CD14-positive monocyte (primary cell): Measurements from ENCODE around the gene MORN2. TPM values are rescaled to one million over a fixed set of nuclear protein-coding genes. Genes with fewer than 3 reads are reported as not detected.
A peak's percentile ranks its signal among the peaks of the same experiment; 100 is the strongest.

Experiments used
- DNase-seq, 3 donors: peaks; one replicate each; pipeline ENCODE4 v3.0.0-alpha.2; 2011 to 2022
- H2AFZ ChIP-seq: 2 replicates; pipeline ENCODE4 v1.6.0; 2012; ENCODE audit warnings: mild to moderate bottlenecking, low read depth, low read length, inconsistent platforms; ENCODE audit not compliant: insufficient read depth, poor library complexity, severe bottlenecking
- H3K27ac ChIP-seq, 2 donors: 1 replicate in 1 of 2; 2 replicates in 1 of 2; pipeline ENCODE4 v1.5.1; 2012 to 2013; ENCODE audit warnings: low read length in 2 of 2, control low read depth in 1 of 2, inconsistent platforms in 1 of 2, low read depth in 1 of 2, mild to moderate bottlenecking in 1 of 2
- H3K27me3 ChIP-seq, 2 donors: one replicate each; pipeline versions ENCODE4 v1.6.0 to v1.6.1; 2011 to 2013; ENCODE audit warnings: low read length in 2 of 2; ENCODE audit not compliant: control insufficient read depth in 2 of 2, insufficient read depth in 2 of 2
- H3K36me3 ChIP-seq, 2 donors: replicated peaks in 1 of 2; 1 replicate in 1 of 2; 2 replicates in 1 of 2; pipeline versions ENCODE4 v1.5.1 to v1.6.1; 2012 to 2013; ENCODE audit warnings: low read length in 2 of 2, control low read depth in 1 of 2, inconsistent platforms in 1 of 2, mild to moderate bottlenecking in 1 of 2; ENCODE audit not compliant: insufficient read depth in 2 of 2, control insufficient read depth in 1 of 2
- H3K4me1 ChIP-seq, 2 donors: 1 replicate in 1 of 2; 2 replicates in 1 of 2; pipeline versions ENCODE4 v1.5.1 to v1.6.1; 2012 to 2013; ENCODE audit warnings: low read length in 2 of 2, control low read depth in 1 of 2, inconsistent platforms in 1 of 2, mild to moderate bottlenecking in 1 of 2, moderate library complexity in 1 of 2; ENCODE audit not compliant: insufficient read depth in 2 of 2, control insufficient read depth in 1 of 2
- H3K4me2 ChIP-seq: replicated peaks from 2 replicates; pipeline ENCODE3; 2012; ENCODE audit warnings: low read length, moderate library complexity, mild to moderate bottlenecking; ENCODE audit not compliant: poor library complexity, severe bottlenecking; ENCODE audit errors: extremely low read depth
- H3K4me3 ChIP-seq, 3 experiments: fragments of 200-600 bp in 1 of 3; sonication (generic) in 1 of 3; replicated peaks in 1 of 3; 1 replicate in 2 of 3; 2 replicates in 1 of 3; pipeline ENCODE4 v1.5.1; 2011 to 2013; ENCODE audit warnings: low read length in 3 of 3, mild to moderate bottlenecking in 3 of 3, control low read depth in 2 of 3, low read depth in 2 of 3, inconsistent platforms in 1 of 3, moderate library complexity in 1 of 3
- H3K79me2 ChIP-seq: 2 replicates; pipeline ENCODE4 v1.6.0; 2012; ENCODE audit warnings: mild to moderate bottlenecking, control low read depth, inconsistent platforms, low read length, moderate library complexity; ENCODE audit not compliant: insufficient read depth
- H3K9ac ChIP-seq: 2 replicates; pipeline ENCODE4 v1.6.0; 2017; ENCODE audit warnings: low read length, mild to moderate bottlenecking; ENCODE audit not compliant: insufficient read depth, poor library complexity, severe bottlenecking
- H3K9me3 ChIP-seq, 2 donors: replicated peaks in 1 of 2; 1 replicate in 1 of 2; 2 replicates in 1 of 2; pipeline versions ENCODE4 v1.5.1 to v1.6.1; 2012 to 2013; ENCODE audit warnings: low read length in 2 of 2, control low read depth in 1 of 2; ENCODE audit not compliant: control insufficient read depth in 1 of 2, insufficient read depth in 1 of 2
- H4K20me1 ChIP-seq: 2 replicates; pipeline ENCODE4 v1.6.0; 2012; ENCODE audit warnings: mild to moderate bottlenecking, low read length, control low read depth, moderate library complexity; ENCODE audit not compliant: insufficient read depth
- H3K27ac Mint-ChIP-seq, 7 donors: one replicate each; pipeline ENCODE4 v1.8.0; 2020; ENCODE audit warnings: mild to moderate bottlenecking in 7 of 7, mixed read lengths in 7 of 7, moderate library complexity in 6 of 7, inconsistent platforms in 2 of 7
- H3K27me3 Mint-ChIP-seq, 3 donors: one replicate each; pipeline ENCODE4 v1.8.0; 2021 to 2022; ENCODE audit warnings: low read depth in 3 of 3, mild to moderate bottlenecking in 3 of 3, mixed read lengths in 3 of 3, moderate library complexity in 3 of 3, inconsistent platforms in 1 of 3
- H3K36me3 Mint-ChIP-seq, 2 donors: one replicate each; pipeline ENCODE4 v1.8.0; 2020; ENCODE audit warnings: mixed read lengths in 2 of 2, inconsistent platforms in 1 of 2, mild to moderate bottlenecking in 1 of 2
- H3K4me1 Mint-ChIP-seq: one replicate; pipeline ENCODE4 v1.8.0; 2020; ENCODE audit warnings: mild to moderate bottlenecking, mixed read lengths
- H3K4me3 Mint-ChIP-seq, 2 donors: one replicate each; pipeline ENCODE4 v1.8.0; 2020; ENCODE audit warnings: mild to moderate bottlenecking in 2 of 2, mixed read lengths in 2 of 2, moderate library complexity in 1 of 2
- H3K9me3 Mint-ChIP-seq, 7 donors: one replicate each; pipeline ENCODE4 v1.8.0; 2020 to 2022; ENCODE audit warnings: mixed read lengths in 7 of 7, mild to moderate bottlenecking in 6 of 7, moderate library complexity in 6 of 7, inconsistent platforms in 2 of 7
- WGBS: methylation state at CpG from one replicate; pipeline ENCODE4 v1.1.5; 2013; ENCODE audit warnings: missing lambda C conversion rate; ENCODE audit not compliant: insufficient coverage; 5-methylcytosine and 5-hydroxymethylcytosine counted together
- intact Hi-C, 2 donors: fragments of 100-400 bp; cut with micrococcal nuclease; formaldehyde crosslinking; loops; one replicate each; pipeline versions ENCODE4 v1.15.0 to v1.15.1; 2023
- polyA plus RNA-seq, 3 donors: library from polyadenylated mRNA; depleted of rRNA in 1 of 3; unstranded in 2 of 3; stranded (reverse) in 1 of 3; fragments of 300-500 nt in 2 of 3; fragments of >200 nt in 1 of 3; fragmentation: Illumina TruSeq in 2 of 3; gene quantifications; 1 replicate in 2 of 3; 2 replicates in 1 of 3; pipeline ENCODE4 v1.2.3, GENCODE V29; 2012 to 2021
- TF ChIP-seq, protein P1 (sequence below): fragments of 200-600 bp; IDR thresholded peaks from one replicate; pipeline ENCODE4 v1.8.0; 2022; ENCODE audit warnings: antibody characterized with exemption, mild to moderate bottlenecking

MORN2 gene
- polyA plus RNA-seq, 3 donors: 5.8 to 25.8 (median 24.0) TPM

DNA sequence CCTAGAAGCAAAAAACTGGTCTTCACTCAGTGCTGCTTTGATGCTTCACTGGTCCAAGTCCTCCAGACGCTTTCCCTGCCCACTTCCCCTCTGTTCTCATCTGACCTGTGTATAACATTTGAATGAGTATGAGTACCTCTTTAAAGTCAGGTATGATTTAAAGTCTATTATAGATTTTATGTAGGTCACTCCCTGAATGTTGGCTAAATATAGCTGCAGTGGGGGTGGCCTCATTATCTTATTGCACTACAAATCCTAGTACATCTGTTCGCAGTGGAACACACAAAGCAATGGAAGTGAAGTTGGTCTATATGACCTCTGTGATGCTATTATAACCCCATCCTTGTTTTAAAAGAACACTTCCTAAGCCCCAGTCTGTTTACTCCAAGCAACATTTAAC, 47.1 kb downstream of the MORN2 start:
- intact Hi-C loops: no loop called here
- DNase-seq: no peak
- peaks cover 14% of the 10 kb centered on the region for H3K4me1 Mint-ChIP-seq
- H3K79me2 ChIP-seq: no peaks in the 10 kb centered on the region
- H3K27me3 Mint-ChIP-seq: no peaks in the 10 kb centered on the region
- TF ChIP-seq, protein P1, sequence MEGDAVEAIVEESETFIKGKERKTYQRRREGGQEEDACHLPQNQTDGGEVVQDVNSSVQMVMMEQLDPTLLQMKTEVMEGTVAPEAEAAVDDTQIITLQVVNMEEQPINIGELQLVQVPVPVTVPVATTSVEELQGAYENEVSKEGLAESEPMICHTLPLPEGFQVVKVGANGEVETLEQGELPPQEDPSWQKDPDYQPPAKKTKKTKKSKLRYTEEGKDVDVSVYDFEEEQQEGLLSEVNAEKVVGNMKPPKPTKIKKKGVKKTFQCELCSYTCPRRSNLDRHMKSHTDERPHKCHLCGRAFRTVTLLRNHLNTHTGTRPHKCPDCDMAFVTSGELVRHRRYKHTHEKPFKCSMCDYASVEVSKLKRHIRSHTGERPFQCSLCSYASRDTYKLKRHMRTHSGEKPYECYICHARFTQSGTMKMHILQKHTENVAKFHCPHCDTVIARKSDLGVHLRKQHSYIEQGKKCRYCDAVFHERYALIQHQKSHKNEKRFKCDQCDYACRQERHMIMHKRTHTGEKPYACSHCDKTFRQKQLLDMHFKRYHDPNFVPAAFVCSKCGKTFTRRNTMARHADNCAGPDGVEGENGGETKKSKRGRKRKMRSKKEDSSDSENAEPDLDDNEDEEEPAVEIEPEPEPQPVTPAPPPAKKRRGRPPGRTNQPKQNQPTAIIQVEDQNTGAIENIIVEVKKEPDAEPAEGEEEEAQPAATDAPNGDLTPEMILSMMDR: no peak
- no peaks in the 10 kb centered on the region for H3K4me1 ChIP-seq
- H3K27me3 ChIP-seq: no peaks in the 10 kb centered on the region
- no peaks in the 10 kb centered on the region for H3K36me3 Mint-ChIP-seq
- no CpG with 5 or more reads among the region's 2 CpGs for WGBS
- no peak overlapping the region for H3K4me2 ChIP-seq
- H3K9me3 Mint-ChIP-seq: peaks cover 0 to 1% (median 0%) of the 10 kb centered on the region in 7 donors
- no peak overlapping the region for H2AFZ ChIP-seq
- H3K4me3 ChIP-seq: no peak overlapping the region
- H3K27ac ChIP-seq: no peak overlapping the region
- no peaks in the 10 kb centered on the region for H3K9me3 ChIP-seq
- no peak overlapping the region for H3K4me3 Mint-ChIP-seq
- H3K27ac Mint-ChIP-seq: peak overlapping the region in 1 of 7 donors; percentile 32
- H4K20me1 ChIP-seq: no peaks in the 10 kb centered on the region
- H3K9ac ChIP-seq: no peak overlapping the region
- H3K36me3 ChIP-seq: no peaks in the 10 kb centered on the region

DNA sequence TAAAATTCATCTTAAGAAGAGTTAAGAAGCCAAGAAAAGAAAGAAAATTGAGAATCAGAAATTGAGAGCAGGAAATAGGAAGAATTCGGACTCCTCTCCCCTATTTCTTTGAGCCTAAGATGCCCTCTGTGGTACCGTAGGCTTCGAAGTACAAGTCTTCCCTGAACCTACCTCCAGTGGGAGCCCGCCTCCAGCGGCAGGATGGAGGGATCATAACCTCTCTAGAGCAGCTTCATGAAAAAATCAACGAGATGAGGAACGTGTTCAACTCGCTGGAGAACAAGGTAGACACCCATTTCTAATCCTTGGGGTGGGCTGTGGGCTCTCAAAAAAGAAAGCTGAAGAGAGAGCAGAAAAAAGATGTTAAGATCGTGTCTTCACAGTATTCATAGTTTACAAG, 50.2 kb downstream of the MORN2 start:
- no peak overlapping the region for H3K9ac ChIP-seq
- Mint-ChIP-seq H3K4me3 (no peak overlapping the region), H3K4me1 (peaks cover 10% of the 10 kb centered on the region), H3K27ac (no peak overlapping the region), H3K27me3 (no peaks in the 10 kb centered on the region), H3K9me3 (no peaks in the 10 kb centered on the region), H3K36me3 (no peaks in the 10 kb centered on the region)
- no peak for DNase-seq
- H2AFZ ChIP-seq: peak overlapping the region; percentile 36
- H3K79me2 ChIP-seq: no peaks in the 10 kb centered on the region
- no peaks in the 10 kb centered on the region for H3K36me3 ChIP-seq
- no peak overlapping the region for H3K4me2 ChIP-seq
- TF ChIP-seq, protein P1: no peak
- H3K27ac ChIP-seq: no peak overlapping the region
- H4K20me1 ChIP-seq: no peaks in the 10 kb centered on the region
- no peaks in the 10 kb centered on the region for H3K4me1 ChIP-seq
- WGBS: 100% methylated on average over 2 of the region's 9 CpGs
- intact Hi-C loops: no loop called here
- no peaks in the 10 kb centered on the region for H3K27me3 ChIP-seq
- no peaks in the 10 kb centered on the region for H3K9me3 ChIP-seq
- H3K4me3 ChIP-seq: no peak overlapping the region
